ENCODE measurements around the gene MBD5.

Gene MBD5

GRCh38 chr2:148525130-148525529 lies 504.2 kb downstream of the MBD5 start:
- TF ChIP-seq, protein P1, sequence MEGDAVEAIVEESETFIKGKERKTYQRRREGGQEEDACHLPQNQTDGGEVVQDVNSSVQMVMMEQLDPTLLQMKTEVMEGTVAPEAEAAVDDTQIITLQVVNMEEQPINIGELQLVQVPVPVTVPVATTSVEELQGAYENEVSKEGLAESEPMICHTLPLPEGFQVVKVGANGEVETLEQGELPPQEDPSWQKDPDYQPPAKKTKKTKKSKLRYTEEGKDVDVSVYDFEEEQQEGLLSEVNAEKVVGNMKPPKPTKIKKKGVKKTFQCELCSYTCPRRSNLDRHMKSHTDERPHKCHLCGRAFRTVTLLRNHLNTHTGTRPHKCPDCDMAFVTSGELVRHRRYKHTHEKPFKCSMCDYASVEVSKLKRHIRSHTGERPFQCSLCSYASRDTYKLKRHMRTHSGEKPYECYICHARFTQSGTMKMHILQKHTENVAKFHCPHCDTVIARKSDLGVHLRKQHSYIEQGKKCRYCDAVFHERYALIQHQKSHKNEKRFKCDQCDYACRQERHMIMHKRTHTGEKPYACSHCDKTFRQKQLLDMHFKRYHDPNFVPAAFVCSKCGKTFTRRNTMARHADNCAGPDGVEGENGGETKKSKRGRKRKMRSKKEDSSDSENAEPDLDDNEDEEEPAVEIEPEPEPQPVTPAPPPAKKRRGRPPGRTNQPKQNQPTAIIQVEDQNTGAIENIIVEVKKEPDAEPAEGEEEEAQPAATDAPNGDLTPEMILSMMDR (conservative IDR thresholded peaks at IDR 0.05; ENCODE audit: low read depth): no peak
- DNase-seq (ENCODE audit: low spot score): no peak
- no peak overlapping the region for H3K27ac ChIP-seq
- CTCF ChIA-PET: no interaction called here
- POLR2A ChIA-PET (ENCODE audit: low non-redundant PET): no interaction called here

DNA sequence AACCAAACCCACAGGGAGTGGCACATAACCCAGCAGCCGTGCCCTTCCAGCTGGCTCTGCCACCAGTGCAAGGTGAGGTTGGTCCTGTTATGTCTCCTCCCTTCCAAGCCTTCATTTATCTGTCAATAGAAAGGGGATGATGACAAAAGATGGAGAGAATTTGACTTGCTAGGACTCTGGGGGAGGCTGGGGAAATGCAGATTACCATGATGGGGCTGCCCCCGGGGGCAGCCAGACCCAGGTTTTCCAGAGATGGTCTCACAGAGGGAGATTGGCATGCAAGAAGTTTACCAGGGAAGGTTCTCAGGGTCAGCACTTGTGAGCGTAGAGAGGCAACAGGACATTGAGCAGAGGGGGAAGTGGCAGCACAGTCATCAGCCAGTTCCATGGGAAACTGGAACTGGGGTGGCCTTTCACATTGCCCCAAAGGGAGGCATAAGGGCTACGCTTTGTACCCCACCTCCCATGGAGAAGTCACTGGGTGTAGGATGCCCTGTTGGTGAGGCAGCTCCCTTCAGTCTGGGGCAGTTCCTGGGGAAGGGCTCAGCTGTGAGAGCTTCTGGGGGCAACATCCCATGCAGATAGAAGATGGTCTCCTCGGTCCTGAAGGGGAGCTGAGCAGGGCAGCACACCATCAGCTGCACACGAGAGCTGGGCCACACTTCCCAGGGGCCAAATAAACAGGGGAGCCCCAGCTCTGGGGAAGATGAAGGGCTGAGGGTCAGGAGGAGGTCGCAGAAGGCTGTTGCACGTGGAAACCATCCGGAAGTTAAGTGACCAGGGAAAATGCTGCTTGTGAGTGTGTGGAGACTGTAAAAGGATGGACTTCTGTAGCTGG lies 505.8 kb downstream of the MBD5 start:
- POLR2A ChIA-PET (ENCODE audit: low non-redundant PET): no interaction called here
- TF ChIP-seq, protein P1 (conservative IDR thresholded peaks at IDR 0.05; ENCODE audit: low read depth): no peak
- no peak overlapping the region for H3K27ac ChIP-seq
- CTCF ChIA-PET: interaction anchor here (0.6 kb wide), 1 partner anchor 57 kb away, joined by 3 read pairs; no protein-coding TSS in a partner anchor
- no peak for DNase-seq (ENCODE audit: low spot score)

DNA sequence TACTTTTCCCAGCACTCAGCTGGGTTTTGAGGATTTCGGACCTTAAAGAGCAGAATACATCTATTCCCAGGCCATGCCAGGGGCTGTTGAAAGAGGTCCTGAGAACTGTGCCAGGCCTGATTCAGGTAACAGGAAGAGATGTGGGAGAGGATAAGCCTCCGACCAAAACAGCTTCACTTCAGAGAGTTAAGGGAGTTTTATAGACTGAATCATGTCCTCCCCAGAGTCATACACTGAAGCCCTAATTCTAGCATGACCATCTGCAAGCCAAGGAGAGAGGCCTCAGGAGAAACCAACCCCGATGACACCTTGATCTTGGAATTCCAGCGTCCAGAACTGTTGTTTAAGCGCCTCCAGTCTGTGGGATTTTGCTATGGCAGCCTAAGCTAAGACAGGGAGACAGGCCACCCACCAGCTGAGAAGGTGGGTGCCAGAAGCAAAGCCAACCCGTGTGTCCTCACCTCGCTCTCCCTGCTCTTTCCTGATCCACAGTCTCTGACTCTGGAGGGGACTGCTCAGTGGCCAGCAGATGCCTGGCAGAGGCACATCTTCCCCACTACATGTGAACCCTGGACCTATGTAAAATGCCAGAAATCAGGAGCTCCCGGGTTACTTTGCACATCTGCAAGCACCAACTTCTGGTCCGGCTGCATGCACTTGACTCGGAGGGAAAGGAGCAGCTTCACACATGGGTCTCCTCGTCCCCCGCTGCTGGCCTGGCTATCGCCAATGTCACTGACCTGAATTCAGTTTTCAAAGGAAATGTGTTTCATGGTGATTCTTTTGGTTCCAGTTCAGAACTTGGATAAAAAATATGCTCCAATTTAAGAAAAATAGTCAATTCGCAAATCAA lies 506.8 kb downstream of the MBD5 start:
- CTCF ChIA-PET: interaction anchor here (0.6 kb wide), 1 partner anchor 58 kb away, joined by 3 read pairs; no protein-coding TSS in a partner anchor

DNA sequence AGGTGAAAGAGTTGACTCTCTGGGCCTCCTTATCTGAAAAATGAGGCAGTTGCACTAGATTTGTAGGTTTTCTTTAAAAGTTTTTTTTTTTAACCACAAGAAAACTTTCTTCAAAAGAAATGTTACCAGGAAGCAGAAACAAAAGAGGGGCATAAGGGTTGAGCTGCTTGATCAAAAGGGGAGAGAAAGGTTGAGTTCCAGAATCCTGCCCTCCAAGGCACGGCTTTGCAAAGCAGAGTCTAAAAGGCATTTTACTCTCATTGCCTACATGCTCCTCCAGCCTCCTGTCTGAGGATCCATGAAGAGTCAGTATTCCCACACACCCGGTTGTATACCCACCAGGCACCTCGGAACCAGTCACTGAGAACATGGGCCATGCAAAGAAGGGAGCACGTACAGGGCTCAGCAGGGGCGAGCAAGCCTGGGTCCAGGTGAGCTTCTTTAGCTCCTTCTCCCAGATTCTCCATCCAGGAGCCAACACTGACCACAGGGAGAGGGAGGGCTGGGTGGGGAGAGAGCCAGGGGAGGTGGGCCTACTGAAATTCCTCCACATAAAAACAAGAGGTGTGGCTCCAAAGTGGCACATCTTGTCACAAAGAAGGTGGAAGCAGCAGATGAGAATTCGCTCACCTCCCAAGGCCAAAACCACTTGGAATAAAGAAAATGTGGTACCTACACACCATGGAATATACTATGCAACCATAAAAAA lies 507.6 kb downstream of the MBD5 start:
- POLR2A ChIA-PET (ENCODE audit: low non-redundant PET): no interaction called here

More for the DNA sequence above, 506.8 kb downstream of the MBD5 start:
- no peak for DNase-seq (ENCODE audit: low spot score)
- no peak overlapping the region for H3K27ac ChIP-seq
- TF ChIP-seq, protein P1 (conservative IDR thresholded peaks at IDR 0.05; ENCODE audit: low read depth): no peak
- POLR2A ChIA-PET (ENCODE audit: low non-redundant PET): no interaction called here

DNA sequence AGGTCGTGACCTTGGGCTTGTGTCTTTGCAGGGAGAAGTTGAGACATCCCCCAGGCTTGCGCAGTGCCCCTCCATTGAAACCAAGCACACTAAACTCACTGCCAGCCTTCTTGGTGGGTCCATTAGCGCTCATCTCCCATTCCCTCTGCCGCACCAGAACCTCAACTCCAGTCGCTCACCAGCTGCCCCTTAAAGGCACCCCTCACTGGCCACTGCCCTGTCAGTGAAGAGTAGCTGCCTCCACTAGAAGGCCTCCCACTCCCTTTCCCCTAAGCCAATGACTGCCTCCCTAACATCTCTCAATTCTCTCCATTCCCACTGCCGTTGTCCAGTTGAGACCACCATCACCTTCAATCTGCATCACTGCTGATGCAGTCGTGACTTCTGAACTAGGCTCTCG lies 508.9 kb downstream of the MBD5 start:
- CTCF ChIA-PET: no interaction called here
- POLR2A ChIA-PET (ENCODE audit: low non-redundant PET): no interaction called here
- DNase-seq (ENCODE audit: low spot score): no peak
- TF ChIP-seq, protein P1 (conservative IDR thresholded peaks at IDR 0.05; ENCODE audit: low read depth): no peak
- H3K27ac ChIP-seq: no peak overlapping the region

More for the DNA sequence above, 507.6 kb downstream of the MBD5 start:
- TF ChIP-seq, protein P1 (conservative IDR thresholded peaks at IDR 0.05; ENCODE audit: low read depth): no peak
- CTCF ChIA-PET: no interaction called here
- no peak for DNase-seq (ENCODE audit: low spot score)
- no peak overlapping the region for H3K27ac ChIP-seq

DNA sequence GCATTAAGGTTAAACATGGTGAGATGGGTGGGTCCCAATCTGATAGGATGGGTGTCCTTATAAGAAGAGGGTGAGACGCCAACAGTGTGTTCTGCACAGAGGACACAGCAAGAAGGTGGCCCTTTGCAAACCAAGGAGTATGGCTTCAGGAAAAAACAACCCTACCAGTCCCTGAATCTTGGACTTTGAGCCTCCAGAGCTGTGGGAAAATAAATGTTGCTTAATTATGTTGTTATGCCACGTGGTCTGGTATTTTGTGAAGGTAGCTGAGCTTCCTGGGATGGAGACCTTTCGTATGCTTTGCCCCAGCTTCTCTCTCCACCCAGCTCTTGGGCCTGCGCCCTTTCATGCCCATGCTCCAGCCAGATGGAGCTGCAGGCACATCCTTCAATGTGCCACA lies 509.5 kb downstream of the MBD5 start:
- no peak for DNase-seq (ENCODE audit: low spot score)
- ChIA-PET POLR2A (ENCODE audit: low non-redundant PET) (no interaction called here), CTCF (no interaction called here)
- TF ChIP-seq, protein P1 (conservative IDR thresholded peaks at IDR 0.05; ENCODE audit: low read depth): no peak
- no peak overlapping the region for H3K27ac ChIP-seq
